IMR-90 (cell line): ENCODE results near the gene ABCB4. TPM values are rescaled to one million over a fixed set of nuclear protein-coding genes. Genes with fewer than 3 reads are reported as not detected.

Source experiments
- ATAC-seq: fragments of 200-7000 bp; cut with Tn5 transposase; 2 replicates; pipeline ENCODE4 v1.9.1; 2020; ENCODE audit warnings: low read depth, mild to moderate bottlenecking, moderate library complexity
- BruUV-seq: library from RNA; stranded (reverse); fragments of 400-500 nt; replicated peaks from 2 replicates; lab custom pipeline; 2021; lab: Mats Ljungman, UMichigan
- CTCF ChIA-PET: fragments of 300-600 bp; formaldehyde crosslinking; extraction: SDS; loops from one replicate; lab custom pipeline; 2021; ENCODE audit warnings: antibody characterized with exemption; lab: Yijun Ruan, JAX
- POLR2A ChIA-PET: fragments of 300-600 bp; sonication (Branson Sonifier 250); formaldehyde crosslinking; loops from one replicate; lab custom pipeline; 2022; ENCODE audit warnings: antibody characterized with exemption; ENCODE audit not compliant: unreplicated experiment; lab: Charles Lee
- DNase-seq: peaks from one replicate; pipeline ENCODE4 v3.0.0; 2013
- H2AFZ ChIP-seq: replicated peaks from 2 replicates; pipeline ENCODE3; 2013; ENCODE audit warnings: low read length, mild to moderate bottlenecking; ENCODE audit not compliant: poor library complexity
- H2AK5ac ChIP-seq: 2 replicates; pipeline ENCODE4 v1.6.1; 2013; ENCODE audit warnings: low read depth, low read length, inconsistent platforms
- H2AK9ac ChIP-seq: replicated peaks from 2 replicates; pipeline ENCODE3; 2013; ENCODE audit warnings: mild to moderate bottlenecking, low read depth, low read length, moderate library complexity; ENCODE audit not compliant: poor library complexity
- H2BK120ac ChIP-seq: 2 replicates; pipeline ENCODE4 v1.6.1; 2013; ENCODE audit warnings: low read depth, low read length, inconsistent platforms
- H2BK15ac ChIP-seq: 3 replicates; pipeline ENCODE4 v1.6.1; 2013; ENCODE audit warnings: low read depth, low read length, inconsistent platforms
- H2BK20ac ChIP-seq: 2 replicates; pipeline ENCODE4 v1.6.1; 2013; ENCODE audit warnings: low read depth, mild to moderate bottlenecking, inconsistent platforms, low read length, moderate library complexity
- H2BK5ac ChIP-seq: 2 replicates; pipeline ENCODE4 v1.6.1; 2013; ENCODE audit warnings: mild to moderate bottlenecking, low read depth, low read length, inconsistent platforms; ENCODE audit not compliant: poor library complexity, severe bottlenecking
- H3K14ac ChIP-seq: replicated peaks from 2 replicates; pipeline ENCODE4 v1.6.1; 2013; ENCODE audit warnings: low read depth, low read length, inconsistent platforms
- H3K18ac ChIP-seq: 2 replicates; pipeline ENCODE4 v1.6.1; 2013; ENCODE audit warnings: low read depth, low read length, control low read depth
- H3K23ac ChIP-seq: 2 replicates; pipeline ENCODE4 v1.6.1; 2013; ENCODE audit warnings: low read depth, low read length, inconsistent platforms
- H3K27ac ChIP-seq: 2 replicates; pipeline ENCODE4 v1.5.1; 2013; ENCODE audit warnings: mild to moderate bottlenecking, control low read depth, low read length; ENCODE audit not compliant: insufficient read depth
- H3K27me3 ChIP-seq: 2 replicates; pipeline ENCODE4 v1.6.1; 2013; ENCODE audit warnings: low read length; ENCODE audit not compliant: control insufficient read depth, insufficient read depth
- H3K36me3 ChIP-seq: 2 replicates; pipeline ENCODE4 v1.6.1; 2013; ENCODE audit warnings: low read length, mixed read lengths; ENCODE audit not compliant: control insufficient read depth, insufficient read depth
- H3K4ac ChIP-seq: 2 replicates; pipeline ENCODE4 v1.6.1; 2013; ENCODE audit warnings: low read depth, low read length, inconsistent platforms
- H3K4me1 ChIP-seq: 2 replicates; pipeline ENCODE4 v1.6.1; 2013; ENCODE audit warnings: low read length, mixed read lengths; ENCODE audit not compliant: control insufficient read depth, insufficient read depth
- H3K4me2 ChIP-seq: 2 replicates; pipeline ENCODE4 v1.6.1; 2013; ENCODE audit warnings: low read depth, mild to moderate bottlenecking, control low read depth, low read length, moderate library complexity
- H3K4me3 ChIP-seq: 2 replicates; pipeline ENCODE4 v1.5.1; 2013; ENCODE audit warnings: low read depth, mild to moderate bottlenecking, control low read depth, low read length, moderate library complexity; ENCODE audit not compliant: insufficient read depth
- H3K56ac ChIP-seq: 2 replicates; pipeline ENCODE4 v1.6.1; 2013; ENCODE audit warnings: low read length, inconsistent platforms; ENCODE audit not compliant: insufficient read depth; ENCODE audit errors: extremely low read depth
- H3K79me1 ChIP-seq, 2 experiments: 2 replicates each; pipeline ENCODE4 v1.6.1; 2013; ENCODE audit warnings: low read length in 2 of 2, inconsistent platforms in 1 of 2, low read depth in 1 of 2
- H3K9ac ChIP-seq: 2 replicates; pipeline ENCODE4 v1.6.1; 2013; ENCODE audit warnings: low read depth, low read length, control low read depth
- H3K9me1 ChIP-seq: 2 replicates; pipeline ENCODE4 v1.6.1; 2013; ENCODE audit warnings: low read length, inconsistent platforms; ENCODE audit not compliant: insufficient read depth
- H3K9me3 ChIP-seq: 2 replicates; pipeline ENCODE4 v1.6.1; 2013; ENCODE audit warnings: low read length; ENCODE audit not compliant: control insufficient read depth, insufficient read depth
- H4K20me1 ChIP-seq: 2 replicates; pipeline ENCODE4 v1.6.1; 2013; ENCODE audit warnings: low read length, inconsistent platforms; ENCODE audit not compliant: insufficient read depth
- H4K5ac ChIP-seq: 2 replicates; pipeline ENCODE4 v1.6.1; 2013; ENCODE audit warnings: mild to moderate bottlenecking, low read depth, low read length, control low read depth
- H4K8ac ChIP-seq, 2 experiments: 2 replicates each; pipeline ENCODE4 v1.6.1; 2013; ENCODE audit warnings: low read depth in 2 of 2, low read length in 2 of 2, control low read depth in 1 of 2, inconsistent platforms in 1 of 2
- H4K91ac ChIP-seq: 2 replicates; pipeline ENCODE4 v1.6.1; 2013; ENCODE audit warnings: low read depth, low read length, inconsistent platforms; ENCODE audit not compliant: insufficient read depth
- USF2 ChIP-seq: fragments of 150-350 bp; IDR thresholded peaks from 2 replicates; pipeline ENCODE4 v1.6.1; 2017; ENCODE audit warnings: mild to moderate bottlenecking, antibody characterized with exemption, low read length, low read depth
- WGBS, 2 experiments: methylation state at CpG; one replicate each; pipeline versions ENCODE4 v1.1.5 to v1.1.7; 2013; ENCODE audit warnings: missing lambda C conversion rate in 2 of 2; ENCODE audit not compliant: insufficient read length in 1 of 2; ENCODE audit errors: extremely low coverage in 2 of 2; 5-methylcytosine and 5-hydroxymethylcytosine counted together
- dilution Hi-C: fragments of 300-500 bp; cut with HindIII; formaldehyde crosslinking; loops from one replicate; pipeline ENCODE4 v1.14.3; 2018; ENCODE audit warnings: low sequenced_read_pairs; ENCODE audit not compliant: unreplicated experiment
- in situ Hi-C: fragments of 300-500 bp; cut with MboI; formaldehyde crosslinking; loops from 3 replicates; pipeline ENCODE4 v1.14.3; 2019; ENCODE audit warnings: low sequenced_read_pairs, inconsistent platforms, mixed read lengths
- intact Hi-C: fragments of 100-400 bp; cut with micrococcal nuclease; formaldehyde crosslinking; loops from 2 replicates; pipeline ENCODE4 v1.10.0; 2022
- polyA plus RNA-seq, 3 experiments: library from polyadenylated mRNA; depleted of rRNA; stranded (reverse); fragments of >200 nt; gene quantifications; 2 replicates each; pipeline ENCODE4 v1.2.3, GENCODE V29; 2012; ENCODE audit warnings: low replicate concordance in 1 of 3
- total RNA-seq: library from RNA; depleted of rRNA; stranded (reverse); fragments of >200 nt; gene quantifications from 2 replicates; pipeline ENCODE4 v1.2.3, GENCODE V29; 2012

Gene ABCB4
- total and polyA plus RNA-seq, 2 of the 4 experiments (the other 2 are of a cell fraction): not detected

GRCh38 chr7:87361320-87361719 lies 114.2 kb downstream of the ABCB4 start:
- Histone ChIP-seq H3K9me3 (no peaks in the 10 kb centered on the region), H4K91ac (no peak overlapping the region), H2AK9ac (no peak overlapping the region), H4K5ac (no peak overlapping the region), H3K27me3 (no peaks in the 10 kb centered on the region), H4K8ac (no peak overlapping the region), H3K4me2 (no peak overlapping the region), H3K9ac (no peak overlapping the region), H3K4me1 (peaks cover 2% of the 10 kb centered on the region), H2BK5ac (no peak overlapping the region), H2BK15ac (no peak overlapping the region), H3K27ac (no peak overlapping the region), H3K36me3 (peaks cover 30% of the 10 kb centered on the region), H3K4me3 (no peak overlapping the region), H2AFZ (no peak overlapping the region), H3K56ac (no peak overlapping the region), H3K9me1 (no peaks in the 10 kb centered on the region; the same call in 1 of the 2 replicates), H4K20me1 (no peaks in the 10 kb centered on the region), H2BK120ac (no peak overlapping the region), H3K14ac (no peak overlapping the region), H2BK20ac (no peak overlapping the region), H2AK5ac (no peak overlapping the region), H3K79me1 (no peaks in the 10 kb centered on the region; a peak in 1 of 4 replicates), H3K18ac (no peak overlapping the region), H3K23ac (no peak overlapping the region; the same call in 1 of the 2 replicates), H3K4ac (no peak overlapping the region)
- BruUV-seq: no TSS peak
- intact Hi-C loops (no loop called here), in situ Hi-C loops (no loop called here), dilution Hi-C loops (no loop called here)
- no CpG with 5 or more reads among the region's 2 CpGs for WGBS, 2 experiments
- DNase-seq: no peak
- ATAC-seq: no peak
- no peak for TF ChIP-seq USF2
- POLR2A ChIA-PET: no interaction called here
- CTCF ChIA-PET: interaction anchor here (1.1 kb wide), 1 partner anchor 9 kb away, joined by 3 read pairs; no protein-coding TSS in a partner anchor
